Body of pancreas (tissue), 4 donors: Measurements from ENCODE around the gene NUMA1. TPM values are rescaled to one million over a fixed set of nuclear protein-coding genes. Genes with fewer than 3 reads are reported as not detected.
A peak's percentile ranks its signal among the peaks of the same experiment; 100 is the strongest.

Source experiments
- ATAC-seq: fragments of 150-250 bp; one replicate; pipeline ENCODE4 v1.9.1; 2016
- DNase-seq, 4 donors: peaks; one replicate each; pipeline ENCODE4 v3.0.0-alpha.2; 2019
- H3K27ac ChIP-seq, 4 donors: fragments of 200-600 bp; sonication (generic); 1 replicate in 3 of 4; 2 replicates in 1 of 4; pipeline versions ENCODE4 v1.5.1 to v1.6.1; 2016 to 2019; ENCODE audit warnings: mild to moderate bottlenecking in 1 of 4, mixed read lengths in 1 of 4, moderate library complexity in 1 of 4
- H3K27me3 ChIP-seq, 2 donors: fragments of 200-600 bp; sonication (generic); one replicate each; pipeline ENCODE4 v1.6.0; 2016; ENCODE audit warnings: mild to moderate bottlenecking in 1 of 2
- H3K36me3 ChIP-seq, 2 donors: fragments of 200-600 bp; sonication (generic); replicated peaks in 1 of 2; 2 replicates each; pipeline ENCODE4 v1.5.1; 2016; ENCODE audit warnings: low read depth in 2 of 2; ENCODE audit not compliant: insufficient read depth in 1 of 2
- H3K4me1 ChIP-seq: fragments of 200-600 bp; sonication (generic); one replicate; pipeline ENCODE4 v1.6.0; 2016
- H3K4me3 ChIP-seq, 2 donors: fragments of 200-600 bp; sonication (generic); 1 replicate in 1 of 2; 2 replicates in 1 of 2; pipeline ENCODE4 v1.5.1; 2016 to 2019
- H3K9me3 ChIP-seq, 3 donors: fragments of 200-600 bp; sonication (generic); 1 replicate in 2 of 3; 2 replicates in 1 of 3; pipeline ENCODE4 v1.5.1; 2016
- CTCF ChIP-seq, 7 experiments: fragments of 450-650 bp in 4 of 7; fragments of 200-600 bp in 3 of 7; sonication (generic) in 3 of 7; IDR thresholded peaks; one replicate each; pipeline ENCODE4 v1.5.1; 2016 to 2019; ENCODE audit warnings: antibody characterized with exemption in 7 of 7
- POLR2A ChIP-seq, 3 donors: fragments of 450-650 bp; IDR thresholded peaks; one replicate each; pipeline ENCODE4 v1.6.1; 2016; ENCODE audit warnings: antibody characterized with exemption in 3 of 3, mild to moderate bottlenecking in 2 of 3
- WGBS, 2 donors: methylation state at CpG; one replicate each; pipeline ENCODE4 v1.1.5; 2017; 5-methylcytosine and 5-hydroxymethylcytosine counted together
- intact Hi-C: fragments of 100-400 bp; cut with DNase I; formaldehyde crosslinking; loops from one replicate; pipeline ENCODE4 v1.15.1; 2023
- total RNA-seq, 2 donors: library from RNA; depleted of rRNA; stranded (reverse); fragments of >200 nt; gene quantifications; one replicate each; pipeline ENCODE4 v1.1.0, GENCODE V29; 2016

The NUMA1 gene
- total RNA-seq, 2 donors from 2014 or later: 173 to 191 TPM

- 44 to 67% methylated on average over 6 of the region's 6 CpGs for WGBS, 2 donors
- Histone ChIP-seq H3K4me3 (no peak overlapping the region), H3K27ac (peak overlapping the region in 3 of 4 donors; percentile 87 to 96 (median 92)), H3K27me3 (no peaks in the 10 kb centered on the region), H3K9me3 (no peaks in the 10 kb centered on the region), H3K36me3 (no peaks in the 10 kb centered on the region), H3K4me1 (peaks cover 25% of the 10 kb centered on the region)
- intact Hi-C loops: no loop called here
- DNase-seq: no peak
- ATAC-seq: no peak
- TF ChIP-seq POLR2A (IDR thresholded peaks at IDR 0.05) (no peak), CTCF (IDR thresholded peaks at IDR 0.05) (no peak)
Measured at GRCh38 chr11:72078477-72078876, 1.9 kb downstream of the NUMA1 start.

GRCh38 chr11:72075756-72076155 is 4.6 kb downstream of the NUMA1 start:
- no peak for ATAC-seq
- WGBS, 2 donors: 91 to 92% methylated on average over 4 of the region's 4 CpGs
- no peaks in the 10 kb centered on the region for H3K9me3 ChIP-seq
- H3K27me3 ChIP-seq: no peaks in the 10 kb centered on the region
- no peak overlapping the region for H3K4me3 ChIP-seq
- H3K27ac ChIP-seq: no peak overlapping the region
- DNase-seq: no peak
- intact Hi-C loops: no loop called here
- H3K36me3 ChIP-seq: no peaks in the 10 kb centered on the region
- peaks cover 18% of the 10 kb centered on the region for H3K4me1 ChIP-seq
- TF ChIP-seq POLR2A (IDR thresholded peaks at IDR 0.05) (no peak), CTCF (IDR thresholded peaks at IDR 0.05) (no peak)

GRCh38 chr11:72075109-72075508 is 5.2 kb downstream of the NUMA1 start:
- Histone ChIP-seq H3K9me3 (no peaks in the 10 kb centered on the region), H3K27me3 (no peaks in the 10 kb centered on the region), H3K27ac (no peak overlapping the region), H3K4me3 (no peak overlapping the region), H3K36me3 (no peaks in the 10 kb centered on the region), H3K4me1 (peaks cover 23% of the 10 kb centered on the region)
- 86 to 93% methylated on average over 1 of the region's 1 CpG for WGBS, 2 donors
- no peak for ATAC-seq
- intact Hi-C loops: no loop called here
- no peak for TF ChIP-seq POLR2A (IDR thresholded peaks at IDR 0.05)
- TF ChIP-seq CTCF (IDR thresholded peaks at IDR 0.05): no peak
- DNase-seq: peak in 1 of 4 donors; percentile 22

GRCh38 chr11:72072348-72072747 is 8.0 kb downstream of the NUMA1 start:
- TF ChIP-seq POLR2A (IDR thresholded peaks at IDR 0.05): no peak
- TF ChIP-seq CTCF (IDR thresholded peaks at IDR 0.05): no peak
- 61 to 73% methylated on average over 3 of the region's 3 CpGs for WGBS, 2 donors
- intact Hi-C loops: no loop called here

GRCh38 chr11:72070491-72070890 is 9.9 kb downstream of the NUMA1 start:
- no peak for TF ChIP-seq POLR2A (IDR thresholded peaks at IDR 0.05)
- no peak for TF ChIP-seq CTCF (IDR thresholded peaks at IDR 0.05)
- H3K27ac ChIP-seq: peak overlapping the region; percentile 69 to 81 (median 74)
- no peaks in the 10 kb centered on the region for H3K27me3 ChIP-seq
- H3K9me3 ChIP-seq: no peaks in the 10 kb centered on the region
- no peaks in the 10 kb centered on the region for H3K36me3 ChIP-seq
- no peak overlapping the region for H3K4me3 ChIP-seq
- peaks cover 22% of the 10 kb centered on the region for H3K4me1 ChIP-seq
- WGBS, 2 donors: 85 to 95% methylated on average over 7 of the region's 7 CpGs
- DNase-seq (no peak), ATAC-seq (no peak)
- intact Hi-C loops: no loop called here

More at GRCh38 chr11:72072348-72072747, 8.0 kb downstream of the NUMA1 start:
- no peaks in the 10 kb centered on the region for H3K9me3 ChIP-seq
- peaks cover 16% of the 10 kb centered on the region for H3K4me1 ChIP-seq
- no peaks in the 10 kb centered on the region for H3K27me3 ChIP-seq
- no peak overlapping the region for H3K4me3 ChIP-seq
- no peak for DNase-seq
- no peak for ATAC-seq
- H3K36me3 ChIP-seq: no peaks in the 10 kb centered on the region
- H3K27ac ChIP-seq: no peak overlapping the region
